PFSK-1 (cell line): ENCODE results near the gene FEN1.

Source experiments
- POLR2AphosphoS5 ChIP-seq: IDR thresholded peaks from 2 replicates; pipeline ENCODE4 v1.6.1; 2012; ENCODE audit warnings: low read depth, mild to moderate bottlenecking, control low read depth, low read length, moderate library complexity
- TAF1 ChIP-seq: IDR thresholded peaks from 2 replicates; pipeline ENCODE4 v1.6.1; 2012; ENCODE audit warnings: low read length, control low read depth, borderline replicate concordance; ENCODE audit not compliant: insufficient read depth

- TF ChIP-seq POLR2AphosphoS5 (no peak), TAF1 (no peak)
These were observed 1.1 kb downstream of the FEN1 start for GRCh38 chr11:61793829-61794204.
